Mesodermal cell (in vitro differentiated cells): ENCODE data around the gene PITPNC1.
"Not testable (repeated sequence)": the region's sequence is repeated elsewhere in the genome, so short reads cannot be mapped to it uniquely, and the experiment has no call there.

Source experiments
- H3K27ac ChIP-seq: 2 replicates; pipeline ENCODE4 v1.7.0; 2013; ENCODE audit warnings: mild to moderate bottlenecking, low read depth, low read length, moderate library complexity; ENCODE audit not compliant: severe bottlenecking
- H3K36me3 ChIP-seq: 2 replicates; pipeline ENCODE4 v1.7.1; 2013; ENCODE audit warnings: mild to moderate bottlenecking, low read length, moderate library complexity; ENCODE audit not compliant: control insufficient read depth, insufficient read depth
- H3K4me1 ChIP-seq: one replicate; pipeline ENCODE4 v1.7.1; 2013; ENCODE audit warnings: mild to moderate bottlenecking, low read length; ENCODE audit not compliant: insufficient read depth, control insufficient read depth, poor library complexity, severe bottlenecking
- H3K4me3 ChIP-seq: 2 replicates; pipeline ENCODE4 v1.7.0; 2013; ENCODE audit warnings: low read length, control low read depth, mild to moderate bottlenecking; ENCODE audit not compliant: insufficient read depth, poor library complexity, severe bottlenecking; ENCODE audit errors: extremely low read depth
- H3K9me3 ChIP-seq: 2 replicates; pipeline ENCODE4 v1.7.1; 2013; ENCODE audit warnings: mild to moderate bottlenecking, low read length, moderate library complexity; ENCODE audit not compliant: control insufficient read depth
- WGBS, 2 experiments: methylation state at CpG; one replicate each; pipeline ENCODE4 v1.1.5; 2013; ENCODE audit warnings: missing lambda C conversion rate in 2 of 2; ENCODE audit not compliant: insufficient coverage in 2 of 2; 5-methylcytosine and 5-hydroxymethylcytosine counted together

The PITPNC1 gene

GRCh38 chr17:67620636-67621035 lies 243.6 kb downstream of the PITPNC1 start:
- WGBS, 2 experiments = 97 to 98% methylated on average over 5 to 6 of the region's 8 CpGs
- Histone ChIP-seq H3K36me3 (no peaks in the 10 kb centered on the region), H3K4me1 (peaks cover 2% of the 10 kb centered on the region), H3K9me3 (no peaks in the 10 kb centered on the region), H3K27ac (no peak overlapping the region), H3K4me3 (no peak overlapping the region)

- no peaks in the 10 kb centered on the region for H3K36me3 ChIP-seq
- no peaks in the 10 kb centered on the region for H3K9me3 ChIP-seq
- H3K4me3 ChIP-seq = no peak overlapping the region
- 100% methylated on average over 1 of the region's 2 CpGs; no CpG with 5 or more reads in 1 of the 2 experiments for WGBS, 2 experiments
- H3K27ac ChIP-seq = no peak overlapping the region
- no peaks in the 10 kb centered on the region for H3K4me1 ChIP-seq
Observed at GRCh38 chr17:67623767-67624166, 246.7 kb downstream of the PITPNC1 start.

DNA sequence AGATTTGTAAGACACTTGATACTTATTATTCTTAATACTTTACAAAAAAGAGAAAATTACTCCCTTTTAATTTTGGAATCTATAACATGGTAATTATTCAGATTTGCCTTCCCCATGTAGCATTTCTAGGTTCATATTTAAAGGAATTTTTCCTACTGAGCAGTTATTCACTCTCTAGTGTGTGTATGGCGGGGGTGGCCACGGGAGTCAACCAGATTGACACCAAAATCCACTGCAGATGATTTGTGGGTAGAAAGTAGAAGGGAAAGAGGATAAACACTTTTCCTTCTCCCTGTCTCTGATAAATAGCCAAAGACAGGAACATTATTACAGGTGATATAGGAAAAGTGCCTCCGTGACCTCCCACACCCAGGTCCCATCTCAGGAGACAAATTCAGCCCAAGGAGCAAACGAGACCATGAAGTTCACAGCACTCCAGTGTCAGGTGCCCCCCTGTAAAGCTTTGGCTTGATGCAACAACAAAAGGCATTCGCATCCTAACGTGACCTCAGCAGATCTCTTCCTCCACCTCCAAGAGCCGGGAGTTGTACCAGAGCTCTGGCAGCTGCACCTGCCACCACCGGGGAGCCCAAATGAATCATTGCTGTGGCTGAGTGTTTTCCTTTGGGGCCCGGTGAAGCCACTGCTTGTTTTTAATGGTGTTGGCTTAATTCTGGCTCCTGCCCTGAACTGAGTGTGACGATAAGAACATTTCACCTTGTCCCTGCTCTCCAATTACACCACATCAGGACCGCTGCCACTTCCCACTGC lies 248.0 kb downstream of the PITPNC1 start:
- H3K4me1 ChIP-seq = no peaks in the 10 kb centered on the region
- 83 to 96% methylated on average over 5 to 6 of the region's 11 CpGs for WGBS, 2 experiments
- no peak overlapping the region for H3K27ac ChIP-seq
- no peaks in the 10 kb centered on the region for H3K9me3 ChIP-seq
- no peak overlapping the region for H3K4me3 ChIP-seq
- no peaks in the 10 kb centered on the region for H3K36me3 ChIP-seq

DNA sequence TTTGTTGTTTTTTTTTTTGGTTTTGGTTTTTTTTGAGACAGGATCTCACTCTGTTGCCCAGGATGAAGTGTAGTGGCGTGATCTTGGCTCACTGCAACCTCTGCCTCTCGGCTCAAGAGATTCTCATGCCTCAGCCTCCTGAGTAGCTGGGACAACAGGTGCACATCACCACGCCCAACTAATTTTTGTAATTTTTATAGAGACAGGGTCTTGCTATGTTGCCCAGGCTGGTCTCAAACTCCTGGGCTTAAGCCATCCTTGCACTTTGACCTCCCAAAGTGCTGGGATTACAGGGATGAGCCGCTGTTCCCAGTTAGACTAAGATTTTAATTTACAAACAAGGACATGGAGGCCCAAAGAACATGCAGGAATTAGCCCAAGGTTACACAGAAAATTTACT lies 248.9 kb downstream of the PITPNC1 start:
- Histone ChIP-seq H3K4me3 (no peak overlapping the region), H3K9me3 (no peaks in the 10 kb centered on the region), H3K27ac (no peak overlapping the region), H3K36me3 (no peaks in the 10 kb centered on the region), H3K4me1 (no peaks in the 10 kb centered on the region)
- 91 to 100% methylated on average over 4 of the region's 4 CpGs for WGBS, 2 experiments

GRCh38 chr17:67628580-67629013 lies 251.5 kb downstream of the PITPNC1 start:
- H3K27ac ChIP-seq = no peak overlapping the region
- WGBS, 2 experiments = 90 to 100% methylated on average over 3 to 6 of the region's 8 CpGs
- H3K4me1 ChIP-seq = no peaks in the 10 kb centered on the region
- no peak overlapping the region for H3K4me3 ChIP-seq
- peaks cover 13% of the 10 kb centered on the region for H3K36me3 ChIP-seq
- no peaks in the 10 kb centered on the region for H3K9me3 ChIP-seq

- H3K4me3 ChIP-seq = no peak overlapping the region
- H3K4me1 ChIP-seq = no peaks in the 10 kb centered on the region
- WGBS, 2 experiments = 75 to 79% methylated on average over 2 to 3 of the region's 4 CpGs
Observed at GRCh38 chr17:67629971-67630320, 252.9 kb downstream of the PITPNC1 start.

DNA sequence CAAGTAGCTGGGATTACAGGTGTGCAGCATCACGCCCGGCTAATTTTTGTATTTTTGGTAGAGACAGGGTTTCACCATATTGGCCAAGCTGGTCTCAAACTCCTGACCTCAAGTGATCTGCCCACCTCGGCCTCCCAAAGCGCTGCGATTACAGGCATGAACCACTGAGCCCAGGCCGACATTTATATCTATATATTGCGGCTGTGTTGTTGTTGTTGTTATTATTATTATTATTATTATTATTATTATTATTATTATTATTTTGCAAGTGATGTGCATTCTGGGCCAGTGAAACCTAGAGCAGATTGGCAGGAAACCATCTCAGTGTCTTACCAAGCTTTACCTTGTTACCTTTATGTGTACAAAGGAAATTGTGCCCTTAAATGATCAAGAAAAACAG lies 253.8 kb downstream of the PITPNC1 start:
- H3K27ac ChIP-seq, H3K4me3 ChIP-seq, H3K4me1 ChIP-seq, H3K9me3 ChIP-seq: not testable (repeated sequence)
- H3K36me3 ChIP-seq = peaks cover 21% of the 10 kb centered on the region
- WGBS, 2 experiments = no CpG with 5 or more reads among the region's 7 CpGs

More at GRCh38 chr17:67629971-67630320, 252.9 kb downstream of the PITPNC1 start:
- Histone ChIP-seq H3K36me3 (peaks cover 21% of the 10 kb centered on the region), H3K9me3 (no peaks in the 10 kb centered on the region), H3K27ac (no peak overlapping the region)

- Histone ChIP-seq H3K4me3 (no peak overlapping the region), H3K4me1 (no peaks in the 10 kb centered on the region), H3K27ac (no peak overlapping the region), H3K9me3 (no peaks in the 10 kb centered on the region), H3K36me3 (peaks cover 21% of the 10 kb centered on the region)
- 90 to 98% methylated on average over 4 to 5 of the region's 8 CpGs for WGBS, 2 experiments
Observed at GRCh38 chr17:67632141-67632540, 255.1 kb downstream of the PITPNC1 start.

DNA sequence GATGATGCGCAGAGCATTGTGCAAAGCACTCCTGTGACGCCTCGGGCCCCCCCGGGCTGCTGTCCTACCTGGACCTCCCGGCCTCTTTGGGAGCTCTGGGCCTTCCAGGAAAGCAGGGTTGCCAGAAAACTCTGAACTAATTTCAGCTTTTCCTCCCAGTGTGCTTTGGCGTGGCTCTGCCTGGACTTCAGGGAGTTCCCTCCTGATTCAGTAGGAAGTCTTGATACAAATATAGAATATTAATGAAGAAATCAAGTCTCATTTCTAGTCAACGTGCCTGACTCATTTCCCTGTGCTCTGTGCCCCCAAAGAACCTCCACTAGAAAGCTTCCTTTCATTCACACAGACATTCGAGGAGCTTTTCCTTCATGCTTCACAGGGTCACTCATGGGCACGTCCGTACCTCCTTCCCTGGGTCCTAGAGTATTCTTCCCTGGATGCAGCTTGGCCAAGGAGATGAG lies 256.7 kb downstream of the PITPNC1 start:
- no peak overlapping the region for H3K4me3 ChIP-seq
- peaks cover 21% of the 10 kb centered on the region for H3K36me3 ChIP-seq
- WGBS, 2 experiments = 95 to 99% methylated on average over 6 to 8 of the region's 10 CpGs
- H3K27ac ChIP-seq = no peak overlapping the region
- no peaks in the 10 kb centered on the region for H3K4me1 ChIP-seq
- H3K9me3 ChIP-seq = no peaks in the 10 kb centered on the region

DNA sequence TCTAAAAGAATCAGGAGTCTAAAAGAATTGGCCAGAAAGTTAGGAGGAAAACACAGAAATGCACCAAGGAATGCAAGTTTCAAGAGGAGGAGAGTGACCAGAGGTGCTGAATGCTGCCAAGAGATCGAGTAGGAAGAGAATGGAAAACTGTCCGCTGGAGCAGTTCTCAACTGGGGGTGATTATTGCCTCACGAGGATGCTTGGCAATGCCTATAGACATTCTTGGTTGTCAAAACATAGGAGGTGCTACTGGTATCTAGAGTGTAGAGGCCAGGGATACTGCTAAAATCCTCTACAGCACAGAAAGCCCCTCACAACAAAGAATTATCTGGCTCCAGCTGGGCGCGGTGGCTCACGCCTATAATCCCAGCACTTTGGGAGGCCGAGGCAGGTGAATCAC lies 258.6 kb downstream of the PITPNC1 start:
- Histone ChIP-seq H3K4me1 (no peaks in the 10 kb centered on the region), H3K4me3 (no peak overlapping the region), H3K36me3 (peaks cover 21% of the 10 kb centered on the region), H3K9me3 (no peaks in the 10 kb centered on the region), H3K27ac (no peak overlapping the region)
- WGBS, 2 experiments = 90 to 92% methylated on average over 7 of the region's 7 CpGs

- H3K27ac ChIP-seq = no peak overlapping the region
- no peaks in the 10 kb centered on the region for H3K9me3 ChIP-seq
- peaks cover 21% of the 10 kb centered on the region for H3K36me3 ChIP-seq
- no peak overlapping the region for H3K4me3 ChIP-seq
- 90 to 93% methylated on average over 6 of the region's 8 CpGs for WGBS, 2 experiments
- H3K4me1 ChIP-seq = no peaks in the 10 kb centered on the region
Observed at GRCh38 chr17:67636312-67636711, 259.2 kb downstream of the PITPNC1 start.
